Neural crest cell (in vitro differentiated cells): Measurements from ENCODE around the gene SLFNL1. TPM values are rescaled to one million over a fixed set of nuclear protein-coding genes. Genes with fewer than 3 reads are reported as not detected.
A peak's percentile ranks its signal among the peaks of the same experiment; 100 is the strongest.

Experiments
- DNase-seq: peaks from one replicate; pipeline ENCODE4 v3.0.0; 2021; ENCODE audit warnings: low read depth, mixed read lengths, low spot score
- H3K27ac Mint-ChIP-seq: one replicate; pipeline ENCODE4 v1.8.0; 2021; ENCODE audit warnings: mild to moderate bottlenecking, mixed read lengths; ENCODE audit not compliant: unreplicated experiment
- H3K27me3 Mint-ChIP-seq: 2 replicates; pipeline ENCODE4 v1.8.0; 2021; ENCODE audit warnings: low read depth, mild to moderate bottlenecking, mixed read lengths
- H3K36me3 Mint-ChIP-seq: 2 replicates; pipeline ENCODE4 v1.8.0; 2021; ENCODE audit warnings: low read depth, mild to moderate bottlenecking, mixed read lengths
- H3K4me1 Mint-ChIP-seq: 2 replicates; pipeline ENCODE4 v1.8.0; 2021; ENCODE audit warnings: mixed read lengths
- H3K4me3 Mint-ChIP-seq: one replicate; pipeline ENCODE4 v1.8.0; 2021; ENCODE audit warnings: mild to moderate bottlenecking, mixed read lengths
- H3K9me3 Mint-ChIP-seq: 2 replicates; pipeline ENCODE4 v1.8.0; 2021; ENCODE audit warnings: mixed read lengths
- CTCF ChIP-seq: fragments of 200-600 bp; sonication (generic); conservative IDR thresholded peaks from 2 replicates; pipeline ENCODE4 v1.5.0; 2021; ENCODE audit warnings: antibody characterized with exemption, mild to moderate bottlenecking
- long read RNA-seq: library from polyadenylated mRNA; unstranded; transcript quantifications from one replicate; pipeline ENCODE4 v2.0.0, GENCODE V29; 2020
- total RNA-seq: library from RNA; stranded (reverse); gene quantifications from 2 replicates; pipeline ENCODE4 v1.2.1, GENCODE V29; 2021

Gene SLFNL1
- total RNA-seq = 0.37 and 0.64 TPM in 2 replicates
- long read RNA-seq = 0 reads

GRCh38 chr1:41021526-41022308, at the start of gene SLFNL1:
Gene SLFNL1 (minus strand): TSS chr1:41021725. CDS start chr1:41020660, 1,065 bp downstream.
- no peak for DNase-seq
- no peaks in the 10 kb centered on the region for H3K9me3 Mint-ChIP-seq
- H3K27me3 Mint-ChIP-seq = peaks cover 28% of the 10 kb centered on the region
- peaks cover 15% of the 10 kb centered on the region for H3K36me3 Mint-ChIP-seq
- TF ChIP-seq CTCF = no peak
- H3K27ac Mint-ChIP-seq = no peak within 1 kb of the TSS
- H3K4me3 Mint-ChIP-seq = peak within 1 kb of the TSS; percentile 71
- H3K4me1 Mint-ChIP-seq = peaks cover 38% of the 10 kb centered on the region

GRCh38 chr1:41056907-41057306, 35.4 kb upstream of the SLFNL1 start:
- TF ChIP-seq CTCF = no peak
- H3K36me3 Mint-ChIP-seq = peaks cover 51% of the 10 kb centered on the region
- DNase-seq = no peak

GRCh38 chr1:41053316-41053715, 31.8 kb upstream of the SLFNL1 start:
- H3K4me3 Mint-ChIP-seq = no peak overlapping the region

More at GRCh38 chr1:41056907-41057306, 35.4 kb upstream of the SLFNL1 start:
- no peak overlapping the region for H3K27ac Mint-ChIP-seq
- H3K9me3 Mint-ChIP-seq = peaks cover 11% of the 10 kb centered on the region
- H3K4me3 Mint-ChIP-seq = no peak overlapping the region
- H3K27me3 Mint-ChIP-seq = no peaks in the 10 kb centered on the region
- no peaks in the 10 kb centered on the region for H3K4me1 Mint-ChIP-seq

GRCh38 chr1:41051022-41051421, 29.5 kb upstream of the SLFNL1 start:
- H3K4me3 Mint-ChIP-seq = no peak overlapping the region
- H3K9me3 Mint-ChIP-seq = no peaks in the 10 kb centered on the region
- no peaks in the 10 kb centered on the region for H3K4me1 Mint-ChIP-seq
- no peak overlapping the region for H3K27ac Mint-ChIP-seq
- TF ChIP-seq CTCF = no peak
- DNase-seq = no peak
- H3K27me3 Mint-ChIP-seq = no peaks in the 10 kb centered on the region
- H3K36me3 Mint-ChIP-seq = peaks cover 21% of the 10 kb centered on the region

More at GRCh38 chr1:41053316-41053715, 31.8 kb upstream of the SLFNL1 start:
- Mint-ChIP-seq H3K36me3 (peaks cover 23% of the 10 kb centered on the region), H3K27ac (no peak overlapping the region), H3K27me3 (no peaks in the 10 kb centered on the region), H3K4me1 (no peaks in the 10 kb centered on the region), H3K9me3 (no peaks in the 10 kb centered on the region)
- no peak for TF ChIP-seq CTCF
- DNase-seq = no peak

GRCh38 chr1:41048540-41048939, 27.0 kb upstream of the SLFNL1 start:
- Mint-ChIP-seq H3K27ac (no peak overlapping the region), H3K36me3 (peaks cover 10% of the 10 kb centered on the region), H3K9me3 (no peaks in the 10 kb centered on the region), H3K4me1 (no peaks in the 10 kb centered on the region), H3K4me3 (no peak overlapping the region), H3K27me3 (no peaks in the 10 kb centered on the region)
- no peak for DNase-seq
- TF ChIP-seq CTCF = no peak
